PFSK-1 (cell line): Measurements from ENCODE around the gene ERBB4.

Experiments
- FOXP2 ChIP-seq: optimal IDR thresholded peaks from 2 replicates; pipeline ENCODE3; 2011; ENCODE audit warnings: borderline replicate concordance, control low read depth, inconsistent platforms; ENCODE audit not compliant: insufficient read depth; ENCODE audit errors: extremely low read length, extremely low read depth
- POLR2AphosphoS5 ChIP-seq: IDR thresholded peaks from 2 replicates; pipeline ENCODE4 v1.6.1; 2012; ENCODE audit warnings: low read depth, mild to moderate bottlenecking, control low read depth, low read length, moderate library complexity
- SIN3A ChIP-seq: IDR thresholded peaks from 2 replicates; pipeline ENCODE4 v1.6.1; 2012; ENCODE audit warnings: mild to moderate bottlenecking, low read length, moderate library complexity, borderline replicate concordance; ENCODE audit not compliant: insufficient read depth
- TAF1 ChIP-seq: IDR thresholded peaks from 2 replicates; pipeline ENCODE4 v1.6.1; 2012; ENCODE audit warnings: low read length, control low read depth, borderline replicate concordance; ENCODE audit not compliant: insufficient read depth
- TF ChIP-seq, protein P1 (sequence below), 2 experiments: IDR thresholded peaks; 2 replicates each; pipeline versions ENCODE4 v1.6.1 to v1.8.0; 2011 to 2012; ENCODE audit warnings: low read depth in 2 of 2, low read length in 2 of 2, control low read depth in 1 of 2, inconsistent platforms in 1 of 2, mild to moderate bottlenecking in 1 of 2, moderate library complexity in 1 of 2; ENCODE audit not compliant: insufficient read depth in 1 of 2

Gene ERBB4

DNA sequence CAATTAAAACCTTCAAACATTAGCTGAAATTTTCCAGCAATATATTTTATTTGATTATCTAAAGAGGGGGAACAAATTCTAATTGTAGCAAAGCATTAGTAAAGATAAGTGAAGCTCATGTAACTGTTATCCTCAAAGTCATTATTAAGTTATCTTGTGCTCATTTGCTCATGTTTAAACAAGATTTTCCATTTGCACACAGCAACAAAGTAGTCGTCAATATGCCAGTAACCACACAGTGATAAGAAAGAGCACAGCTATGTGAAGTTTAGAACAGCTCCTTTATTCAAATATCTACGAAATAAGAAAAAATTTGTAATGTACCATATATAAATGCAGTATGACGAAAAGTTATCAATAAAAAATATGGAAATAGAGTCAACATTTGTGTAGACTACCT is 159.5 kb downstream of the ERBB4 start:
- TF ChIP-seq POLR2AphosphoS5 (no peak), FOXP2 (no peak), SIN3A (no peak), TAF1 (no peak)
- TF ChIP-seq, protein P1, sequence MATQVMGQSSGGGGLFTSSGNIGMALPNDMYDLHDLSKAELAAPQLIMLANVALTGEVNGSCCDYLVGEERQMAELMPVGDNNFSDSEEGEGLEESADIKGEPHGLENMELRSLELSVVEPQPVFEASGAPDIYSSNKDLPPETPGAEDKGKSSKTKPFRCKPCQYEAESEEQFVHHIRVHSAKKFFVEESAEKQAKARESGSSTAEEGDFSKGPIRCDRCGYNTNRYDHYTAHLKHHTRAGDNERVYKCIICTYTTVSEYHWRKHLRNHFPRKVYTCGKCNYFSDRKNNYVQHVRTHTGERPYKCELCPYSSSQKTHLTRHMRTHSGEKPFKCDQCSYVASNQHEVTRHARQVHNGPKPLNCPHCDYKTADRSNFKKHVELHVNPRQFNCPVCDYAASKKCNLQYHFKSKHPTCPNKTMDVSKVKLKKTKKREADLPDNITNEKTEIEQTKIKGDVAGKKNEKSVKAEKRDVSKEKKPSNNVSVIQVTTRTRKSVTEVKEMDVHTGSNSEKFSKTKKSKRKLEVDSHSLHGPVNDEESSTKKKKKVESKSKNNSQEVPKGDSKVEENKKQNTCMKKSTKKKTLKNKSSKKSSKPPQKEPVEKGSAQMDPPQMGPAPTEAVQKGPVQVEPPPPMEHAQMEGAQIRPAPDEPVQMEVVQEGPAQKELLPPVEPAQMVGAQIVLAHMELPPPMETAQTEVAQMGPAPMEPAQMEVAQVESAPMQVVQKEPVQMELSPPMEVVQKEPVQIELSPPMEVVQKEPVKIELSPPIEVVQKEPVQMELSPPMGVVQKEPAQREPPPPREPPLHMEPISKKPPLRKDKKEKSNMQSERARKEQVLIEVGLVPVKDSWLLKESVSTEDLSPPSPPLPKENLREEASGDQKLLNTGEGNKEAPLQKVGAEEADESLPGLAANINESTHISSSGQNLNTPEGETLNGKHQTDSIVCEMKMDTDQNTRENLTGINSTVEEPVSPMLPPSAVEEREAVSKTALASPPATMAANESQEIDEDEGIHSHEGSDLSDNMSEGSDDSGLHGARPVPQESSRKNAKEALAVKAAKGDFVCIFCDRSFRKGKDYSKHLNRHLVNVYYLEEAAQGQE (IDR thresholded peaks at IDR 0.05; ENCODE audit: insufficient read depth in 1 of 2, low read depth in 2 of 2, low read length in 2 of 2): no peak

DNA sequence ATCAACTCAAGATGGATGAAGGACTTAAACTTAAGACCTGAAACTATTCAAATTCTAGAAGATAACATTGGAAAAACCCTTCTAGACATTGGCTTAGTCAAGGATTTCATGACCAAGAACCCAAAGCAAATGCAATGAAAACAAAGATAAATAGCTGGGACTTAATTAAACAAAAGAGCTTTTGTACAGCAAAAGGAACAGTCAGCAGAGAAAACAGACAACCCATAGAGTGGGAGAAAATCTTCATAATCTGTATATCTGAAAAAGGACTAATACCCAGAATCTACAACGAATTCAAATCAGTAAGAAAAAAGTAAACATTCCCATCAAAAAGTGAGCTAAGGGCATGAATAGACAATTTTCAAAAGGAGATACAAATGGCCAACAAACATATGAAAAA is 171.2 kb downstream of the ERBB4 start:
- no peak for TF ChIP-seq POLR2AphosphoS5

DNA sequence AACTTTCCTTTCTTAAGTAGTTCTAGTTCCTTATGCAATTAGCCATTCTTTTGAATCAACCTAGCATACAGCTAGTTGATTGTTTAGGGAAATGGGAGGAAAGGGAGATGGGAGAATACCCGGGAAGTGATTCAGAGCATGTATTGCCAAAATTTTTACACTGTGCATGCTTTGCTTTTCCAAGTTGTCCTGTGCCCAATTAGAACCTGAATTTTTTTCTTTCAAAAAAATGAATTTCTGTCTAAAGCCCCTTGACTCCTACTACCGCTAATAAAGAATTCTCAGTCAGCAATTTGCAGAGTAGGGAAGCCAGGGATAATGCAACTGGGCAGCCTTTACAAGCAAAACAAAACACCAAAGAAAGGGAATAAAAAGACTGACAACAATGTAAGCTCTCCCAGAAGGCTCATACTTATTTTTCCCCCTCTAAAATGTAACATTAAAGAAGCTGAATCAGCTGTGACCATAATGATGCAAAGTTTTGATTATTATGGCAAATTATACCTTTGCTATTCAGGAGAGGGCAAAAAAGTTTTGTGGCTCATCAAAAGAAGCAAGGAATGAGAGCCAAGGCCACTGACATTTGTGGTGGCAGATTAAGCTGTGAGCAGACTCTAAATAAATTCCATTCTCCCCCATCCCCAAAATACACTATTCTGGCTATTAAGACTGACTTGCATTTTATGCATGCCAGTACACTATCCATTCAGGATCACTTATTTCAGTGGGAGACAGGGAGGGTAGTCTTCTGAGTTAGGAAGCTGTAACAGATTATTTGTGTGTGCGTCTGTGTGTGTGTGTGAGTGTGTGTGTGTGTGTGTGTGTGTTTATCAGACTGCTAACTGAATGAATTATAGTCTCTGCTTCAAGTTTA is 174.3 kb downstream of the ERBB4 start:
- TF ChIP-seq FOXP2 (no peak), POLR2AphosphoS5 (no peak), TAF1 (no peak), SIN3A (no peak)
- TF ChIP-seq, protein P1 (IDR thresholded peaks at IDR 0.05; ENCODE audit: insufficient read depth in 1 of 2, low read depth in 2 of 2, low read length in 2 of 2): no peak

DNA sequence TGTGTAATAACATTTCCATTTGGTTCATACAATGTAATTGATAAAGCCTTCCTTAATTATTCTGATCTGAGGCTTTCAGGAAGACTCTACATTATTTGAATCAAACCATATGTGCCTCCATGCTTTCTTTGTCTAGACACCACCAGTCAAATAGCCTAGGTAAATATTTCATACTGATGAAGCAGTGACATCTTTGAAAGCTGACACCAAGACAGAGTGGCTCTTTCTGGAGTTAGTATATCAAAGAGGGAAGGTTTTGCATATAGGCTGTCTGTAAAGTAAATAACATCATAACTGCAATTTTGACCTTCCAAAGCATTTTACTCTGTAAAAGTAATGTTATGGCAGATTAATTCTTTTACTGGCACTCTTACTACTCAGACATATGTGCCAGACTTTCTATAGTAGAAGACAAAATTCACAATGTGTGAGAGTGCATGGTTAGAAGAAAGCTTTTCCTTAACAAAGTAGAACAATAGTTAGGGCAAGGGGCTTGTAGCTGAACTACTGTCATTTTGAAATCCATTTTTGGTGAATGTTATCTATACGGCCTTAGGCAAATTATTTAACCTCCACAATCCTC is 177.3 kb downstream of the ERBB4 start:
- no peak for TF ChIP-seq FOXP2

DNA sequence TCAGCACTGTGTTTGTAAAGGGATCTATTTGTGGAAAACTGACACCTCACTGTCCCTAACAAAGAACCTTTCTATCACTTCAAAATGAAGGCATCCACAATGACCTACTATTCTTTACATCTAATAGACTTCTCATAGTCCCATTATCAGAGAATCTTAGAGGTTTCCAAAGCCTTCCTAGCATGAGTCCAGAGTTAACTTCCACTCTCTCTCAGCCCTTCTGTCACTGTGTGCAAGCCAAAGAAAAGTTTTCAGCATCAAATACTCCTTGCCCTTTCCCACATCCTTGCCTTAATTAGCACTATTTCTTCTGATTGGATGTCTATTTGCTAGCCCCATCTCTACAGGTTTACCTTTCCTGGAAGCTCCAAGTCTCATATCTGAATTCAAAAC is 178.5 kb downstream of the ERBB4 start:
- no peak for TF ChIP-seq POLR2AphosphoS5
- no peak for TF ChIP-seq SIN3A
- TF ChIP-seq, protein P1 (IDR thresholded peaks at IDR 0.05; ENCODE audit: insufficient read depth in 1 of 2, low read depth in 2 of 2, low read length in 2 of 2): no peak
- TF ChIP-seq TAF1: no peak
- TF ChIP-seq FOXP2: no peak

DNA sequence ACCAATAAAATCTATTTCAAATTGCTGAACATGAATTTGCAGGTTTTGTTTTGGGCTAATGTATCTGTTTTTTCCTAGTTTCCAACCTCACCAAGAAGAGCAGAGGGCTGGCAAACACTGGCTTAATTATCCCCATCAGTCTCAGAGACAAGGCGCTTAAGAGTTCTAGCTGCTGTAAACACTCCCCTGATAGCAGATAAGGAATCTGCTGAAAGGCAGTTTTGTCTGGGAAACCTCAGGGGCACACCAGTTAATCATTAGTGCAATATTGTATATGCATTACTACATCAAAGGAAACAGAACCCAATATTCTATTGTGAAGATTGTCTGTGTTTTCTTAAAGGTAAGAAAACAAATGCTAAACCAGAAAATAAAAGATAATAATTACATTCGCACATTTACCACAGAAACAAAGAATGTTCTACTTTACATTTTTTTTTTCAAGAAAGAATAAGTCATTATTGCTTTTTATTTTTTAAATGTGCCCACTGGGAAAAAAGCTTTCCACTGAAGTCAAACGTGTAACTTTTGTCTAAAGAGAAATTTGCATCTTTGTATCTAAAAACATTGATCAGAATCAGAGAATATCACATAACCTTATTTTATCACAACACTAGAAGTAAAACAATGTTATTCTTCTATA is 179.1 kb downstream of the ERBB4 start:
- TF ChIP-seq FOXP2 (no peak), SIN3A (no peak), TAF1 (no peak), POLR2AphosphoS5 (no peak)
- TF ChIP-seq, protein P1 (IDR thresholded peaks at IDR 0.05; ENCODE audit: insufficient read depth in 1 of 2, low read depth in 2 of 2, low read length in 2 of 2): no peak
